ENCODE results near the gene COL4A3. TPM values are rescaled to one million over a fixed set of nuclear protein-coding genes. Genes with fewer than 3 reads are reported as not detected.

The COL4A3 gene
- total RNA-seq, 1 experiment from 2014 or later = 0.15 TPM

DNA sequence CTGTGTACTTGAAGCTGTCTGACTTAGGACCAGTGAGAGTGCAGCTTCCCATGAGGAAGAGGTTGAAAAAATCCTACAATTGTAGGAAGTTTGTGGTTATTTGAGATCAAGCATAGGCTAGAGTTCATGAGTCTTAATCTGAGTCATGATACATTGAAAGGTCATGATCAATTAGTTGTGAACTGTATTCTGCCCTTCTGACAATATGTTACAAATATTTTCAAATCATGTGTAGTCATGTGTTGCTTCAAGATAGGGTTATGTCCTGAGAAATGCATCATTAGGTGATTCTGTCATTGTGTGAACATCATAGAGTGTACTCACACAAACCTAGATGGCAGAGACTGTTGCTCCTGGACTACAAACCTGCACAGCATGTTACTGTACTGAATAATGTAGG is 92.2 kb downstream of the COL4A3 start:
- H4K8ac ChIP-seq (replicated peaks; ENCODE audit: insufficient read length, low read depth, low read length) = no peak overlapping the region
- H2AFZ ChIP-seq (ENCODE audit: low read length) = no peak overlapping the region
- H2BK20ac ChIP-seq (ENCODE audit: low read depth, low read length, poor library complexity, severe bottlenecking) = no peak overlapping the region
- no peak overlapping the region for H3K14ac ChIP-seq (ENCODE audit: insufficient read depth, low read length)
- no peak overlapping the region for H2BK15ac ChIP-seq (ENCODE audit: low read depth, low read length)
- TF ChIP-seq, protein P1, sequence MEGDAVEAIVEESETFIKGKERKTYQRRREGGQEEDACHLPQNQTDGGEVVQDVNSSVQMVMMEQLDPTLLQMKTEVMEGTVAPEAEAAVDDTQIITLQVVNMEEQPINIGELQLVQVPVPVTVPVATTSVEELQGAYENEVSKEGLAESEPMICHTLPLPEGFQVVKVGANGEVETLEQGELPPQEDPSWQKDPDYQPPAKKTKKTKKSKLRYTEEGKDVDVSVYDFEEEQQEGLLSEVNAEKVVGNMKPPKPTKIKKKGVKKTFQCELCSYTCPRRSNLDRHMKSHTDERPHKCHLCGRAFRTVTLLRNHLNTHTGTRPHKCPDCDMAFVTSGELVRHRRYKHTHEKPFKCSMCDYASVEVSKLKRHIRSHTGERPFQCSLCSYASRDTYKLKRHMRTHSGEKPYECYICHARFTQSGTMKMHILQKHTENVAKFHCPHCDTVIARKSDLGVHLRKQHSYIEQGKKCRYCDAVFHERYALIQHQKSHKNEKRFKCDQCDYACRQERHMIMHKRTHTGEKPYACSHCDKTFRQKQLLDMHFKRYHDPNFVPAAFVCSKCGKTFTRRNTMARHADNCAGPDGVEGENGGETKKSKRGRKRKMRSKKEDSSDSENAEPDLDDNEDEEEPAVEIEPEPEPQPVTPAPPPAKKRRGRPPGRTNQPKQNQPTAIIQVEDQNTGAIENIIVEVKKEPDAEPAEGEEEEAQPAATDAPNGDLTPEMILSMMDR (conservative IDR thresholded peaks at IDR 0.05) = no peak
- Mint-ChIP-seq H3K9me3 (no peaks in the 10 kb centered on the region), H3K27ac (no peak overlapping the region), H3K36me3 (ENCODE audit: insufficient read depth in 1 of 3, low read depth in 3 of 3) (no peaks in the 10 kb centered on the region; a peak in 1 of 7 replicates), H3K4me1 (peaks cover 4 to 18% of the 10 kb centered on the region in 2 experiments), H3K4me3 (no peak overlapping the region), H3K27me3 (ENCODE audit: low read depth) (no peaks in the 10 kb centered on the region)
- H3K23ac ChIP-seq (ENCODE audit: insufficient read length, low read depth, low read length) = no peak overlapping the region
- no peak overlapping the region for H3T11ph ChIP-seq (ENCODE audit: low read length)
- no peak overlapping the region for H3K4ac ChIP-seq (ENCODE audit: low read depth, low read length)
- no peak for DNase-seq
- no peak overlapping the region for H2BK12ac ChIP-seq (ENCODE audit: insufficient read length, low read depth, low read length)
- H3K79me2 ChIP-seq (ENCODE audit: insufficient read depth, low read length) = no peaks in the 10 kb centered on the region
- no peak overlapping the region for H2BK120ac ChIP-seq (ENCODE audit: low read depth, low read length, poor library complexity, severe bottlenecking)
- H4K91ac ChIP-seq (ENCODE audit: insufficient read length, low read depth, low read length) = no peak overlapping the region
- H4K20me1 ChIP-seq (ENCODE audit: control insufficient read depth, insufficient read depth, insufficient read length) = no peaks in the 10 kb centered on the region
- H3K27me3 ChIP-seq (ENCODE audit: insufficient read depth, low read length) = no peaks in the 10 kb centered on the region
- no peak overlapping the region for H3K4me2 ChIP-seq (ENCODE audit: insufficient read depth, insufficient read length, low read length)
- no peak overlapping the region for H3K56ac ChIP-seq (ENCODE audit: insufficient read length, low read depth, low read length)
- H3K23me2 ChIP-seq (ENCODE audit: insufficient read length, low read depth, low read length, poor library complexity, severe bottlenecking) = no peaks in the 10 kb centered on the region
- H3K18ac ChIP-seq (ENCODE audit: insufficient read length, low read depth, low read length) = no peak overlapping the region
- no peak overlapping the region for H4K5ac ChIP-seq (ENCODE audit: insufficient read length, low read depth, low read length)
- no peaks in the 10 kb centered on the region for H3K79me1 ChIP-seq (ENCODE audit: insufficient read depth, low read depth, low read length, poor library complexity, severe bottlenecking)
- H3K9me3 ChIP-seq (ENCODE audit: control insufficient read depth, low read depth, low read length) = no peaks in the 10 kb centered on the region
- H3K4me1 ChIP-seq (ENCODE audit: insufficient read depth, low read length) = no peaks in the 10 kb centered on the region
- no peak overlapping the region for H2AK5ac ChIP-seq (ENCODE audit: insufficient read length, low read length)
- H3K9ac ChIP-seq (ENCODE audit: extremely low read depth, insufficient read length, low read length) = no peak overlapping the region
- no peak overlapping the region for H2BK5ac ChIP-seq (ENCODE audit: insufficient read length, low read length)
- no peak overlapping the region for H3K27ac ChIP-seq (ENCODE audit: insufficient read length, low read depth, low read length)
